IMR-90 (cell line): ENCODE data around the gene MYH10. TPM values are rescaled to one million over a fixed set of nuclear protein-coding genes. Genes with fewer than 3 reads are reported as not detected.

Experiments
- ATAC-seq: fragments of 200-7000 bp; cut with Tn5 transposase; 2 replicates; pipeline ENCODE4 v1.9.1; 2020; ENCODE audit warnings: low read depth, mild to moderate bottlenecking, moderate library complexity
- BruUV-seq: library from RNA; stranded (reverse); fragments of 400-500 nt; replicated peaks from 2 replicates; lab custom pipeline; 2021; lab: Mats Ljungman, UMichigan
- CTCF ChIA-PET: fragments of 300-600 bp; formaldehyde crosslinking; extraction: SDS; loops from one replicate; lab custom pipeline; 2021; ENCODE audit warnings: antibody characterized with exemption; lab: Yijun Ruan, JAX
- POLR2A ChIA-PET: fragments of 300-600 bp; sonication (Branson Sonifier 250); formaldehyde crosslinking; loops from one replicate; lab custom pipeline; 2022; ENCODE audit warnings: antibody characterized with exemption; ENCODE audit not compliant: unreplicated experiment; lab: Charles Lee
- DNase-seq: peaks from one replicate; pipeline ENCODE4 v3.0.0; 2013
- H2AFZ ChIP-seq: replicated peaks from 2 replicates; pipeline ENCODE3; 2013; ENCODE audit warnings: low read length, mild to moderate bottlenecking; ENCODE audit not compliant: poor library complexity
- H2AK5ac ChIP-seq: 2 replicates; pipeline ENCODE4 v1.6.1; 2013; ENCODE audit warnings: low read depth, low read length, inconsistent platforms
- H2AK9ac ChIP-seq: replicated peaks from 2 replicates; pipeline ENCODE3; 2013; ENCODE audit warnings: mild to moderate bottlenecking, low read depth, low read length, moderate library complexity; ENCODE audit not compliant: poor library complexity
- H2BK120ac ChIP-seq: 2 replicates; pipeline ENCODE4 v1.6.1; 2013; ENCODE audit warnings: low read depth, low read length, inconsistent platforms
- H2BK15ac ChIP-seq: 3 replicates; pipeline ENCODE4 v1.6.1; 2013; ENCODE audit warnings: low read depth, low read length, inconsistent platforms
- H2BK20ac ChIP-seq: 2 replicates; pipeline ENCODE4 v1.6.1; 2013; ENCODE audit warnings: low read depth, mild to moderate bottlenecking, inconsistent platforms, low read length, moderate library complexity
- H2BK5ac ChIP-seq: 2 replicates; pipeline ENCODE4 v1.6.1; 2013; ENCODE audit warnings: mild to moderate bottlenecking, low read depth, low read length, inconsistent platforms; ENCODE audit not compliant: poor library complexity, severe bottlenecking
- H3K14ac ChIP-seq: replicated peaks from 2 replicates; pipeline ENCODE4 v1.6.1; 2013; ENCODE audit warnings: low read depth, low read length, inconsistent platforms
- H3K18ac ChIP-seq: 2 replicates; pipeline ENCODE4 v1.6.1; 2013; ENCODE audit warnings: low read depth, low read length, control low read depth
- H3K23ac ChIP-seq: 2 replicates; pipeline ENCODE4 v1.6.1; 2013; ENCODE audit warnings: low read depth, low read length, inconsistent platforms
- H3K27ac ChIP-seq: 2 replicates; pipeline ENCODE4 v1.5.1; 2013; ENCODE audit warnings: mild to moderate bottlenecking, control low read depth, low read length; ENCODE audit not compliant: insufficient read depth
- H3K27me3 ChIP-seq: 2 replicates; pipeline ENCODE4 v1.6.1; 2013; ENCODE audit warnings: low read length; ENCODE audit not compliant: control insufficient read depth, insufficient read depth
- H3K36me3 ChIP-seq: 2 replicates; pipeline ENCODE4 v1.6.1; 2013; ENCODE audit warnings: low read length, mixed read lengths; ENCODE audit not compliant: control insufficient read depth, insufficient read depth
- H3K4ac ChIP-seq: 2 replicates; pipeline ENCODE4 v1.6.1; 2013; ENCODE audit warnings: low read depth, low read length, inconsistent platforms
- H3K4me1 ChIP-seq: 2 replicates; pipeline ENCODE4 v1.6.1; 2013; ENCODE audit warnings: low read length, mixed read lengths; ENCODE audit not compliant: control insufficient read depth, insufficient read depth
- H3K4me2 ChIP-seq: 2 replicates; pipeline ENCODE4 v1.6.1; 2013; ENCODE audit warnings: low read depth, mild to moderate bottlenecking, control low read depth, low read length, moderate library complexity
- H3K4me3 ChIP-seq: 2 replicates; pipeline ENCODE4 v1.5.1; 2013; ENCODE audit warnings: low read depth, mild to moderate bottlenecking, control low read depth, low read length, moderate library complexity; ENCODE audit not compliant: insufficient read depth
- H3K56ac ChIP-seq: 2 replicates; pipeline ENCODE4 v1.6.1; 2013; ENCODE audit warnings: low read length, inconsistent platforms; ENCODE audit not compliant: insufficient read depth; ENCODE audit errors: extremely low read depth
- H3K79me1 ChIP-seq, 2 experiments: 2 replicates each; pipeline ENCODE4 v1.6.1; 2013; ENCODE audit warnings: low read length in 2 of 2, inconsistent platforms in 1 of 2, low read depth in 1 of 2
- H3K9ac ChIP-seq: 2 replicates; pipeline ENCODE4 v1.6.1; 2013; ENCODE audit warnings: low read depth, low read length, control low read depth
- H3K9me1 ChIP-seq: 2 replicates; pipeline ENCODE4 v1.6.1; 2013; ENCODE audit warnings: low read length, inconsistent platforms; ENCODE audit not compliant: insufficient read depth
- H3K9me3 ChIP-seq: 2 replicates; pipeline ENCODE4 v1.6.1; 2013; ENCODE audit warnings: low read length; ENCODE audit not compliant: control insufficient read depth, insufficient read depth
- H4K20me1 ChIP-seq: 2 replicates; pipeline ENCODE4 v1.6.1; 2013; ENCODE audit warnings: low read length, inconsistent platforms; ENCODE audit not compliant: insufficient read depth
- H4K5ac ChIP-seq: 2 replicates; pipeline ENCODE4 v1.6.1; 2013; ENCODE audit warnings: mild to moderate bottlenecking, low read depth, low read length, control low read depth
- H4K8ac ChIP-seq, 2 experiments: 2 replicates each; pipeline ENCODE4 v1.6.1; 2013; ENCODE audit warnings: low read depth in 2 of 2, low read length in 2 of 2, control low read depth in 1 of 2, inconsistent platforms in 1 of 2
- H4K91ac ChIP-seq: 2 replicates; pipeline ENCODE4 v1.6.1; 2013; ENCODE audit warnings: low read depth, low read length, inconsistent platforms; ENCODE audit not compliant: insufficient read depth
- BHLHE40 ChIP-seq: fragments of 150-350 bp; IDR thresholded peaks from 2 replicates; pipeline ENCODE4 v1.6.1; 2016; ENCODE audit warnings: mild to moderate bottlenecking, low read depth, low read length
- CEBPB ChIP-seq: IDR thresholded peaks from 2 replicates; pipeline ENCODE4 v1.6.1; 2012; ENCODE audit warnings: low read depth, low read length, improper control_type of control experiment
- CHD1 ChIP-seq: IDR thresholded peaks from 2 replicates; pipeline ENCODE4 v1.6.1; 2012; ENCODE audit warnings: low read depth, low read length, improper control_type of control experiment
- FOS ChIP-seq: fragments of 150-350 bp; IDR thresholded peaks from 2 replicates; pipeline ENCODE4 v1.6.1; 2016; ENCODE audit warnings: low read depth, low read length
- MAZ ChIP-seq: IDR thresholded peaks from 2 replicates; pipeline ENCODE4 v1.6.1; 2012; ENCODE audit warnings: low read depth, mild to moderate bottlenecking, low read length, improper control_type of control experiment, moderate library complexity, borderline replicate concordance
- MXI1 ChIP-seq: IDR thresholded peaks from 2 replicates; pipeline ENCODE4 v1.6.1; 2012; ENCODE audit warnings: low read depth, mild to moderate bottlenecking, low read length, moderate library complexity, borderline replicate concordance
- NFE2L2 ChIP-seq: fragments of 150-350 bp; IDR thresholded peaks from 2 replicates; pipeline ENCODE4 v1.6.1; 2016; ENCODE audit warnings: low read depth, mild to moderate bottlenecking, low read length
- POLR2A ChIP-seq: IDR thresholded peaks from 2 replicates; pipeline ENCODE4 v1.6.1; 2012; ENCODE audit warnings: mild to moderate bottlenecking, low read depth, low read length
- WGBS, 2 experiments: methylation state at CpG; one replicate each; pipeline versions ENCODE4 v1.1.5 to v1.1.7; 2013; ENCODE audit warnings: missing lambda C conversion rate in 2 of 2; ENCODE audit not compliant: insufficient read length in 1 of 2; ENCODE audit errors: extremely low coverage in 2 of 2; 5-methylcytosine and 5-hydroxymethylcytosine counted together
- dilution Hi-C: fragments of 300-500 bp; cut with HindIII; formaldehyde crosslinking; loops from one replicate; pipeline ENCODE4 v1.14.3; 2018; ENCODE audit warnings: low sequenced_read_pairs; ENCODE audit not compliant: unreplicated experiment
- in situ Hi-C: fragments of 300-500 bp; cut with MboI; formaldehyde crosslinking; loops from 3 replicates; pipeline ENCODE4 v1.14.3; 2019; ENCODE audit warnings: low sequenced_read_pairs, inconsistent platforms, mixed read lengths
- intact Hi-C: fragments of 100-400 bp; cut with micrococcal nuclease; formaldehyde crosslinking; loops from 2 replicates; pipeline ENCODE4 v1.10.0; 2022
- polyA plus RNA-seq, 3 experiments: library from polyadenylated mRNA; depleted of rRNA; stranded (reverse); fragments of >200 nt; gene quantifications; 2 replicates each; pipeline ENCODE4 v1.2.3, GENCODE V29; 2012; ENCODE audit warnings: low replicate concordance in 1 of 3
- total RNA-seq: library from RNA; depleted of rRNA; stranded (reverse); fragments of >200 nt; gene quantifications from 2 replicates; pipeline ENCODE4 v1.2.3, GENCODE V29; 2012
- TF ChIP-seq, protein P1 (sequence below): fragments of 150-350 bp; IDR thresholded peaks from 2 replicates; pipeline ENCODE4 v1.6.1; 2016; ENCODE audit warnings: low read depth, mild to moderate bottlenecking, low read length, moderate library complexity, borderline replicate concordance
- TF ChIP-seq, protein P2 (sequence below): conservative IDR thresholded peaks from 2 replicates; pipeline ENCODE4 v1.5.1; 2012; ENCODE audit warnings: mild to moderate bottlenecking, low read depth, low read length, improper control_type of control experiment

MYH10 gene
- total and polyA plus RNA-seq, 2 of the 4 experiments (the other 2 are of a cell fraction) = 71.2 to 95.2 TPM

DNA sequence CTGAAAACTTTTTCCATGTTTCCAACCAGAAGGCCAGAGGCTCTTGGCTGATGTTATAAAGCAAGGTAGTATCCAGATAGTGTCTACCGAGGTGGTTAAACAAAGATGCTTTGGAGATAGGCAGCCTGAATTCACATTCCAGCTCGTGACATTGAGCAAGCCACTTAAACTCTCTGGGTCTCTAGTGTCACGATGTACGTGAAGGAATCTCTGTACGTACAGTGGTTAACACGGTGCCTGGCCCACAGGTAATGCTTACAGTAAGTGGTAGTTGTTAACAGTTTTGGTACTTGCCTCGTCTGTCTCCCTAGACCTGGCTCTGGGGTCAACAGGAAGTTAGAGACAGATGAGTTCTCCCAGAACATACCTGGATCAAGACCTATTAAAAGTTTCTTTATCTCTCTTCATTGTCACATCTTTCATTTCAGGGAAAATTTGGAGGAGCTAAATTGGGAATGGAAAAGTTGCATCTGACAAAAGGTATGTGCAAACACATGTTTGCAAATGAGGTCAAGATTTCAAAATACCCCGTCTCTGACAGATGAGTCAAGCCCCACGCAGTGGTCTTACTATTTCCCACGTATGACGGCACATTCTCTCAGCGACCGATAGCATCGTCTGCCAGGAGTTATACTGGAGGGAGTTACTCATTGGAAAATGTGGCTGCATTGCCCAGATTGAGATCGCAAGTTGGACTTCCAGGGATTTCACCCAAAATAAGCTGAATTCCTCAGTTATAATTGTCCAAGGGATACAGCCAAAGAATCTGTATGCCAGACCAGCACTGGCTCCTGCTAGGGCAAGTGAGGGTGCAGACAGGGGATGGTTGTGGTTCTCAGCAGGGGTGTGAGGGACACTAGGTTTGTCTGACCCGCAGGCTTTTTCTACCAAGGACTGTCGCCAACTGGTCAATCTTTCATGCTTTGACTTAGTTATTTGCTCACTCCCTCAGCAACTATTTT is 18.9 kb upstream of the MYH10 start:
- peak overlapping the region; percentile 48; the same call in 1 of the 2 replicates for H3K14ac ChIP-seq
- in situ Hi-C loops = no loop called here

More for the DNA sequence above, 18.9 kb upstream of the MYH10 start:
- H4K91ac ChIP-seq = peak overlapping the region; percentile 57; the same call in 1 of the 2 replicates
- H3K36me3 ChIP-seq = no peaks in the 10 kb centered on the region
- dilution Hi-C loops (no loop called here), intact Hi-C loops (no loop called here)
- H2AK5ac ChIP-seq = peak overlapping the region; percentile 33; the same call in 1 of the 2 replicates
- H3K79me1 ChIP-seq = no peaks in the 10 kb centered on the region
- H4K20me1 ChIP-seq = no peaks in the 10 kb centered on the region
- no peaks in the 10 kb centered on the region for H3K27me3 ChIP-seq
- no peak overlapping the region for H3K4me3 ChIP-seq
- no peak for TF ChIP-seq MAZ
- TF ChIP-seq, protein P1, sequence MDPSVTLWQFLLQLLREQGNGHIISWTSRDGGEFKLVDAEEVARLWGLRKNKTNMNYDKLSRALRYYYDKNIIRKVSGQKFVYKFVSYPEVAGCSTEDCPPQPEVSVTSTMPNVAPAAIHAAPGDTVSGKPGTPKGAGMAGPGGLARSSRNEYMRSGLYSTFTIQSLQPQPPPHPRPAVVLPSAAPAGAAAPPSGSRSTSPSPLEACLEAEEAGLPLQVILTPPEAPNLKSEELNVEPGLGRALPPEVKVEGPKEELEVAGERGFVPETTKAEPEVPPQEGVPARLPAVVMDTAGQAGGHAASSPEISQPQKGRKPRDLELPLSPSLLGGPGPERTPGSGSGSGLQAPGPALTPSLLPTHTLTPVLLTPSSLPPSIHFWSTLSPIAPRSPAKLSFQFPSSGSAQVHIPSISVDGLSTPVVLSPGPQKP = no peak
- TF ChIP-seq MXI1 = 0 out of 2 replicates have a peak, but pooled peaks have one; percentile 16
- TF ChIP-seq, protein P2, sequence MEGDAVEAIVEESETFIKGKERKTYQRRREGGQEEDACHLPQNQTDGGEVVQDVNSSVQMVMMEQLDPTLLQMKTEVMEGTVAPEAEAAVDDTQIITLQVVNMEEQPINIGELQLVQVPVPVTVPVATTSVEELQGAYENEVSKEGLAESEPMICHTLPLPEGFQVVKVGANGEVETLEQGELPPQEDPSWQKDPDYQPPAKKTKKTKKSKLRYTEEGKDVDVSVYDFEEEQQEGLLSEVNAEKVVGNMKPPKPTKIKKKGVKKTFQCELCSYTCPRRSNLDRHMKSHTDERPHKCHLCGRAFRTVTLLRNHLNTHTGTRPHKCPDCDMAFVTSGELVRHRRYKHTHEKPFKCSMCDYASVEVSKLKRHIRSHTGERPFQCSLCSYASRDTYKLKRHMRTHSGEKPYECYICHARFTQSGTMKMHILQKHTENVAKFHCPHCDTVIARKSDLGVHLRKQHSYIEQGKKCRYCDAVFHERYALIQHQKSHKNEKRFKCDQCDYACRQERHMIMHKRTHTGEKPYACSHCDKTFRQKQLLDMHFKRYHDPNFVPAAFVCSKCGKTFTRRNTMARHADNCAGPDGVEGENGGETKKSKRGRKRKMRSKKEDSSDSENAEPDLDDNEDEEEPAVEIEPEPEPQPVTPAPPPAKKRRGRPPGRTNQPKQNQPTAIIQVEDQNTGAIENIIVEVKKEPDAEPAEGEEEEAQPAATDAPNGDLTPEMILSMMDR = no peak
- no peak for TF ChIP-seq BHLHE40
- no peak for TF ChIP-seq NFE2L2
- no peak for TF ChIP-seq CHD1
- TF ChIP-seq CEBPB = peak; percentile 83
- peak; percentile 73; the same call in 1 of the 2 replicates for TF ChIP-seq FOS
- TF ChIP-seq POLR2A = no peak
- peak; percentile 89 for ATAC-seq
- ChIA-PET POLR2A (no interaction called here), CTCF (interaction anchor here (0.6 to 1.0 kb wide), 3 partner anchors 9 to 1997 kb away, joined by 5 to 6 read pairs (median 6); no protein-coding TSS in a partner anchor)
- peak; percentile 95 for DNase-seq
- no peak overlapping the region for H3K9ac ChIP-seq
- peak overlapping the region; percentile 67; the same call in 1 of the 3 replicates for H2BK15ac ChIP-seq
- H4K5ac ChIP-seq = no peak overlapping the region
- peak overlapping the region; percentile 79 for H2BK120ac ChIP-seq
- H2AK9ac ChIP-seq = peak overlapping the region; percentile 46
- H3K18ac ChIP-seq = peak overlapping the region; percentile 14
- peak overlapping the region; percentile 52; the same call in 1 of the 2 replicates for H3K4ac ChIP-seq
- H2BK5ac ChIP-seq = no peak overlapping the region
- WGBS, 2 experiments = 0% methylated on average over 1 of the region's 17 CpGs; no CpG with 5 or more reads in 1 of the 2 experiments
- H3K27ac ChIP-seq = no peak overlapping the region; the same call in 1 of the 2 replicates
- no peak overlapping the region; the same call in 1 of the 2 replicates for H3K56ac ChIP-seq
- no peaks in the 10 kb centered on the region for H3K9me3 ChIP-seq
- BruUV-seq = no TSS peak
- H3K4me1 ChIP-seq = peaks cover 8% of the 10 kb centered on the region; the same call in 1 of the 2 replicates
- peak overlapping the region; percentile 58; the same call in 1 of the 2 replicates for H2BK20ac ChIP-seq
- peak overlapping the region; percentile 41; the same call in 1 of the 2 replicates for H3K23ac ChIP-seq
- H2AFZ ChIP-seq = no peak overlapping the region
- H4K8ac ChIP-seq = peak overlapping the region in 1 of 2 experiments; percentile 53; a peak in 1 of 4 replicates
- H3K4me2 ChIP-seq = peak overlapping the region; percentile 28
- H3K9me1 ChIP-seq = peaks cover 6% of the 10 kb centered on the region
